ENCODE results near the gene CEP120.

The CEP120 gene

DNA sequence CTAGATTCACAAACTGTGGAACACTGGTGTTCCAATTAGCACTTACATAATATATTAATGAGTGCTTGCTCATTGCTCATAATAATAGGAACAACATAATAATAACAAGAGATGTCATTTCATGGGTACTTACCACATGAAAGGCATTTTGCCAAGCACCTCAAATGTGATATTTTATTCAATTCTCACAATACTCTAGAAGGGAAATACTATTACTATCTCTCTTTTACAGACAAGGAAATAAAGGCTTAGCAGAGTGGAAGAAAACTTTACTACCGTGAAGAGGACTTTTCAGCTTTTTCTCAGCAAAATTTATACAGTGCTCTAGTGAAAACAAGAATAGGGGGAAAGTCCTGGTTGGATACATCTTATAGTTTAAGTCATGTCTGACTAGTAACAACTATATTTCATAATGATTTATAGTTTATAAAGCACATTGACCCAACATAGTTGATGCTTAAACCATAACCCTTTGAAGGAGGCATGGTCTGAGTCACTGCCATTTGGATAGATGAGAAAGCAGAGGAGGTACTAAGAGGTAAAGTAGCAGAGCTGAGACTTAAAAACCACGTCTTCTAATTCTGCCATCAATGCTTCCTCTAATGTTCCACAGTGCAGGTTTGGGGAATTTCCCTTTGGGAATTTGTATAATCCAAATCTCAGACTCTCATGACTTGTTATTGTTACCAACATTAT lies 124.7 kb downstream of the CEP120 start:
- no peak for DNase-seq (ENCODE audit: low read depth)

DNA sequence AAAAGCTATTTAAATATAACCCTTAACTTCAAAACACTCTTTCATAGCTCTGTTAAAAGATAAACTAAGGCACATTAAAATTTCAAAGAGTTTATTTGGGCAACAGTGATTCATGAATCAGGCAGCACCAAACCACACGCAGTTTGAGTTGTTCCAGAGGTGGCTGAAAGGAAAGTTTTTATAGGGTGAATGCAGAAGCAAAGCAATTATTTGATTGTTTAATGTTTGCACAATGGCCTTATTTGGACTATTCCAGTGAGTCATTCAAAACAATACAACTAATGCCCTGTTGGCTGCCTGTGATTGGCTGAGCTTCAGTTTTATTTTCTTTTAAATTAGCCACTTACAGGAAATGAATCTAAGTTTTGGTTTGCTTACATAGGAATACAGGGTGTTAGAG lies 125.3 kb downstream of the CEP120 start:
- no peak for DNase-seq (ENCODE audit: low read depth)

DNA sequence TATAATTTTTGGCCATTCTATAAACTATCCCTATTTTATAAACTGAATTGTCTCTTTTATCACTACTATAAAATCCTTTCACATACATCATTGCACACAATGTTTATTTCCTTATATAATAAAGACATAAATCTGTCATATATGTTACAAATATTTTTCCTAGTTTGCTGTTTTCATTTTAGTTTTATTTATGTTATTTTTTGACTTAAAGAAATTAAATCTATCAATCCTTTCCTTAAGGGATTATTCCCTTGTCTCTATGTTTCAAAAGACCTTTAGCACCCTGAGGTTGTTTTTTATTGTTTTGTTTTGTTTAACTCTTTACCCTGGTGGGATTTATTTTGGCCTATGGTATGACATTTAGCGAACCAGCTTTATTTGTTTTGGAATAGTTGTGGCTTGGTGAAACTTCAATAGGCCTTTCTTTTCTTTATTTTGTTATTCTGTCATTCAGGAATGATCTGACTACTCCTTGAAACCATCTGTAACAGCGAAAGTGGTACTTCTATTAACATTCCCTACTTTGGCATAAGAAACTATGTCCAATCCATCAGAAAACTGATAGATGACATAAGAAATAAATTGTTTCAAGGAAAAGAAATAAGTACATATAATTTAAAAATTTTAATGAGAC lies 125.9 kb downstream of the CEP120 start:
- no peak for DNase-seq (ENCODE audit: low read depth)
